RWPE1 (cell line): ENCODE results near the gene SPAG16.
"Not testable (repeated sequence)": the region's sequence is repeated elsewhere in the genome, so short reads cannot be mapped to it uniquely, and the experiment has no call there.

ENCODE experiments used
- CTCF ChIA-PET: fragments of 350-600 bp; sonication (Branson Sonifier 250); formaldehyde crosslinking; extraction: SDS; loops from one replicate; lab custom pipeline; 2021; lab: Yijun Ruan, JAX
- POLR2A ChIA-PET: fragments of 400-600 bp; formaldehyde crosslinking; extraction: SDS; loops from one replicate; lab custom pipeline; 2020; ENCODE audit warnings: antibody characterized with exemption; ENCODE audit not compliant: low non-redundant PET; lab: Yijun Ruan, JAX
- DNase-seq: peaks from one replicate; pipeline ENCODE4 v3.0.0; 2012; ENCODE audit warnings: low spot score
- H3K27ac ChIP-seq: fragments of 450-650 bp; 2 replicates; pipeline ENCODE4 v1.5.1; 2017
- CTCF ChIP-seq: fragments of 450-650 bp; conservative IDR thresholded peaks from 2 replicates; pipeline ENCODE4 v1.5.1; 2017; ENCODE audit warnings: low read depth, mild to moderate bottlenecking

Gene SPAG16

GRCh38 chr2:213689585-213689984, 405.3 kb downstream of the SPAG16 start:
- POLR2A ChIA-PET: no interaction called here
- CTCF ChIA-PET: no interaction called here
- H3K27ac ChIP-seq: no peak overlapping the region
- TF ChIP-seq CTCF: no peak
- DNase-seq: no peak

- ChIA-PET CTCF (no interaction called here), POLR2A (no interaction called here)
- H3K27ac ChIP-seq: no peak overlapping the region
- no peak for DNase-seq
- TF ChIP-seq CTCF: no peak
Measured at GRCh38 chr2:213691351-213691750, 407.1 kb downstream of the SPAG16 start.

DNA sequence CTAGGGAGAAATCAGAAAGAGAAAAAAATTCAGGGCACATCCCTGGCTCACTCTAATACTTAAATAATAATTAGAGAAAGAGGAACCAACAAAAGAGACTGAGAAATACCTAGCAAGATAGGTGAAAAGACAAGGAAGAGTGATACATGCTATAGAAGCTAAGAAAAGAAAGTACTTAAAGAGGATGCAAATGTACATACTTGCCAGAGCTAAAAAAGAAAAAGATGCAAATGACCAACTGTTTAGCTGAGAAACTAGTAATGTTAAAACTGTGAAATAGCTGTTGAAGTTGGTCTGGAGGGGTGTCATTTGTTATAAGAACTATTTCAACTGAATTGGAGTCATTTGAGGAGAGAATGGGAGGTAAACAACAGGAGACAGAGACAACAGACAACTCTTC, 412.2 kb downstream of the SPAG16 start:
- POLR2A ChIA-PET: no interaction called here
- CTCF ChIA-PET: no interaction called here
- no peak overlapping the region for H3K27ac ChIP-seq
- no peak for DNase-seq
- no peak for TF ChIP-seq CTCF

DNA sequence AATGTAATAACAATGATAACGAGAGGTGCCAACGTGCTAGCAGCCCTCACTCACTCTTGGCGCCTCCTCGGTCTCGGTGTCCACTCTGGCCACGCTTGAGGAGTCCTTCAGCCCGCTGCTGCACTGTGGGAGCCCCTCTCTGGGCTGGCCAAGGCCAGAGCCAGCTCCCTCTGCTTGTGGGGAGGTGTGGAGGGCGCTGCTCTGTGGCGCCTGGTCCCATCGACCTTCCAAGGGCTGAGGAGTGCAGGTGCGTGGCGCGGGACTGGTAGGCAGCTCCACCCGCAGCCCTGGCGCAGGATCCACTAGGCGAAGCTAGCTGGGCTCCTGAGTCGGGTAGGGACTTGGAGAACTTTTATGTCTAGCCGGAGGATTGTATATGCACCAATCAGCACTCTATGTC, 417.1 kb downstream of the SPAG16 start:
- POLR2A ChIA-PET, H3K27ac ChIP-seq, DNase-seq, CTCF ChIA-PET: not testable (repeated sequence)

DNA sequence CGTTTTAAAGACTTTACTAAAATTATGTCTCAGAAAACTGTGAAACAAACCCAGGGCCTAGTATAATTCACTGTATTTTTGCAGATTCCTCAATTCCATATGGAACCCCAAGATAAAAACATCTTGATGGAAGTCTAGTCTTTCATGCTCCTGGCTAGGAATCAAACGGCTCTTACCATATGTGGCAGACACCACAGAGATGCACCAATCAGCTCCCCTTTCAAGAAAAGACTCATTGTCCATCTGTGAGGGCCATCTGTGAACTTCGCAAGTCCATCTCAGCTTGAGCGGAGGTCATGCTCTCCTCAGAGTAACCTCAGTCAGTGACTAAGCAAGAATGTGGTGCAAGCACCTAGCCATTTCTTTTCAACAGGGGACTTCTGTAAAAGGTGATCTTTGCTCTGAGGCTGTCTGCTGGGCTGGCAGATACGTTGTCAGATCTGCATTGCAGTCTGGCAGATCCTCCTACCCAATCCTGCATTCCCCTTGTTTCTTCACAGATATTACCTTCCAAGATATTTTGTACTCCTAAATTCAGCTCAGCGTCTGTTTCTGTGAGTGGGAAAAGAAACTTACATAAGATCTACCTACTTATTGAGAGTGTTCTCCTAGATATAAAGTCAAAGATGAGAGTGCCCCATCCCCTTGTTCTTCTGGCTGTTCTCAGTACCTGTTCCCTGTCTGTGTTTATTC, 419.3 kb downstream of the SPAG16 start:
- ChIA-PET POLR2A (no interaction called here), CTCF (no interaction called here)
- no peak overlapping the region for H3K27ac ChIP-seq
- DNase-seq: no peak
- no peak for TF ChIP-seq CTCF

DNA sequence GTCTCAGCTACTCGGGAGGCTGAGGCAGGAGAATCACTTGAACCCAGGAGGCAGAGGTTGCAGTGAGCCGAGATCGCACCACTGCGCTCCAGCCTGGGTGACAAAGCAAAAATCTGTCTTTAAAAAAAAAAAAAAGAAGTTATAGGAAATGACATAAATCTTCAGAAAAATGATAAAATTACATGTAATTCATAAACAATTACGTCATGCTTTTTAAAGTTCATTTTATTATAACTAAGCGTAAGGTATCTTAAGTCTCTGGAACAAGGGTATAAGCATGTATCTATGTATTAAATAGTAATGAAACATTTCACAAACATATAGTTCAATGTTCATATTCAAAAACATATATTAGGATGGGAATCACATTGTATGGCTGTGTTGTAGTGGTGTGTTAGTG, 425.9 kb downstream of the SPAG16 start:
- DNase-seq: no peak
- ChIA-PET POLR2A (no interaction called here), CTCF (no interaction called here)
- H3K27ac ChIP-seq: no peak overlapping the region
- no peak for TF ChIP-seq CTCF

DNA sequence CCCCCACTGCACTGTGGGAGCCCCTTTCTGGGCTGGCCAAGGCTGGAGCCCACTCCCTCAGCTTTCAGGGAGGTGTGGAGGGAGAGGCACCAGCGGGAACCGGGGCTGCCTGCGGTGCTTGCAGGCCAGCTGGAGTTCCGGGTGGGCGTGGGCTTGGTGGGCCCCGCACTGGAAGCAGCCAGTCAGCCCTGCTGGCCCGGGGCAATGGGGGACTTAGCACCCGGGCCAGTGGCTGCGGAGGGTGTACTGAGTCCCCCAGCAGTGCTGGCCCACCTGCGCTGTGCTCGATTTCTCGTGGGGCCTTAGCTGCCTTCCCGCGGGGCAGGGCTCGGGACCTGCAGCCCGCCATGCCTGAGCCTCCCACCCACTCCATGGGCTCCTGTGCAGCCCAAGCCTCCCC, 434.1 kb downstream of the SPAG16 start:
- POLR2A ChIA-PET: not testable (repeated sequence)

GRCh38 chr2:213722565-213722964, 438.3 kb downstream of the SPAG16 start:
- TF ChIP-seq CTCF: no peak
- POLR2A ChIA-PET: no interaction called here
- no peak for DNase-seq
- no peak overlapping the region for H3K27ac ChIP-seq
- CTCF ChIA-PET: interaction anchor here (0.6 kb wide), 1 partner anchor 233 kb away, joined by 3 read pairs; no protein-coding TSS in a partner anchor

More for the DNA sequence above, 434.1 kb downstream of the SPAG16 start:
- H3K27ac ChIP-seq, DNase-seq, CTCF ChIA-PET: not testable (repeated sequence)
